ENCODE measurements around the gene KCTD2.

The KCTD2 gene

GRCh38 chr17:75063626-75064025, 16.6 kb downstream of the KCTD2 start:
- Histone ChIP-seq H3K27ac (ENCODE audit: low read length) (no peak overlapping the region), H3K4me1 (ENCODE audit: insufficient read depth, low read length) (peaks cover 29% of the 10 kb centered on the region), H3K9me3 (ENCODE audit: insufficient read depth, low read length, severe bottlenecking) (no peaks in the 10 kb centered on the region), H3K79me2 (ENCODE audit: insufficient read depth, low read length) (no peaks in the 10 kb centered on the region), H4K20me1 (ENCODE audit: insufficient read depth, low read length) (no peaks in the 10 kb centered on the region), H3K4me2 (ENCODE audit: insufficient read depth, low read length) (no peak overlapping the region), H3K9ac (ENCODE audit: low read depth, low read length) (no peak overlapping the region), H3K36me3 (ENCODE audit: insufficient read depth, low read length) (peaks cover 60% of the 10 kb centered on the region), H2AFZ (ENCODE audit: low read depth, low read length) (no peak overlapping the region), H3K27me3 (ENCODE audit: insufficient read depth, low read length, poor library complexity) (no peaks in the 10 kb centered on the region), H3K4me3 (ENCODE audit: low read depth in 1 of 2, low read length in 2 of 2) (no peak overlapping the region)
- TF ChIP-seq EZH2 (IDR thresholded peaks at IDR 0.05; ENCODE audit: borderline replicate concordance, low read depth, low read length, severe bottlenecking) = no peak
- no peak for TF ChIP-seq CTCF (IDR thresholded peaks at IDR 0.05; ENCODE audit: borderline replicate concordance, extremely low read depth, low read length, poor library complexity, severe bottlenecking)
- ATAC-seq (ENCODE audit: insufficient read depth, low read depth) (no peak), DNase-seq (no peak)

- TF ChIP-seq CTCF (IDR thresholded peaks at IDR 0.05; ENCODE audit: borderline replicate concordance, extremely low read depth, low read length, poor library complexity, severe bottlenecking) = no peak
- H2AFZ ChIP-seq (ENCODE audit: low read depth, low read length) = no peak overlapping the region
- DNase-seq = no peak
- H3K4me1 ChIP-seq (ENCODE audit: insufficient read depth, low read length) = peaks cover 31% of the 10 kb centered on the region
- no peaks in the 10 kb centered on the region for H4K20me1 ChIP-seq (ENCODE audit: insufficient read depth, low read length)
- ATAC-seq (ENCODE audit: insufficient read depth, low read depth) = no peak
- no peak overlapping the region for H3K27ac ChIP-seq (ENCODE audit: low read length)
- H3K36me3 ChIP-seq (ENCODE audit: insufficient read depth, low read length) = peaks cover 60% of the 10 kb centered on the region
- no peak overlapping the region for H3K4me3 ChIP-seq (ENCODE audit: low read depth in 1 of 2, low read length in 2 of 2)
- no peak overlapping the region for H3K9ac ChIP-seq (ENCODE audit: low read depth, low read length)
- no peaks in the 10 kb centered on the region for H3K79me2 ChIP-seq (ENCODE audit: insufficient read depth, low read length)
- H3K9me3 ChIP-seq (ENCODE audit: insufficient read depth, low read length, severe bottlenecking) = no peaks in the 10 kb centered on the region
- H3K4me2 ChIP-seq (ENCODE audit: insufficient read depth, low read length) = no peak overlapping the region
- H3K27me3 ChIP-seq (ENCODE audit: insufficient read depth, low read length, poor library complexity) = no peaks in the 10 kb centered on the region
These were observed 17.0 kb downstream of the KCTD2 start for GRCh38 chr17:75064040-75064439.

- no peaks in the 10 kb centered on the region for H4K20me1 ChIP-seq (ENCODE audit: insufficient read depth, low read length)
- peaks cover 57% of the 10 kb centered on the region for H3K36me3 ChIP-seq (ENCODE audit: insufficient read depth, low read length)
- no peak for TF ChIP-seq EZH2 (IDR thresholded peaks at IDR 0.05; ENCODE audit: borderline replicate concordance, low read depth, low read length, severe bottlenecking)
- TF ChIP-seq CTCF (IDR thresholded peaks at IDR 0.05; ENCODE audit: borderline replicate concordance, extremely low read depth, low read length, poor library complexity, severe bottlenecking) = no peak
These were observed 17.4 kb downstream of the KCTD2 start for GRCh38 chr17:75064460-75064859.

More at GRCh38 chr17:75064460-75064859, 17.4 kb downstream of the KCTD2 start:
- H2AFZ ChIP-seq (ENCODE audit: low read depth, low read length) = no peak overlapping the region
- DNase-seq (no peak), ATAC-seq (ENCODE audit: insufficient read depth, low read depth) (no peak)
- no peaks in the 10 kb centered on the region for H3K27me3 ChIP-seq (ENCODE audit: insufficient read depth, low read length, poor library complexity)
- H3K4me1 ChIP-seq (ENCODE audit: insufficient read depth, low read length) = peaks cover 31% of the 10 kb centered on the region
- H3K4me3 ChIP-seq (ENCODE audit: low read depth in 1 of 2, low read length in 2 of 2) = no peak overlapping the region
- no peaks in the 10 kb centered on the region for H3K9me3 ChIP-seq (ENCODE audit: insufficient read depth, low read length, severe bottlenecking)
- H3K79me2 ChIP-seq (ENCODE audit: insufficient read depth, low read length) = no peaks in the 10 kb centered on the region
- no peak overlapping the region for H3K27ac ChIP-seq (ENCODE audit: low read length)
- H3K4me2 ChIP-seq (ENCODE audit: insufficient read depth, low read length) = no peak overlapping the region
- no peak overlapping the region for H3K9ac ChIP-seq (ENCODE audit: low read depth, low read length)
